GM19372 (cell line): Measurements from ENCODE around the gene CACNA1G.

Experiments used
- ATAC-seq: cut with Tn5 transposase; IDR thresholded peaks from one replicate; pipeline ENCODE4 v1.9.1; 2021; ENCODE audit warnings: mild to moderate bottlenecking, low read depth, moderate library complexity; ENCODE audit not compliant: unreplicated experiment

Gene CACNA1G

GRCh38 chr17:50664788-50665458 lies 104.4 kb downstream of the CACNA1G start:
- ATAC-seq: no peak

GRCh38 chr17:50665838-50666237 lies 105.3 kb downstream of the CACNA1G start:
- ATAC-seq: no peak

GRCh38 chr17:50666316-50666715 lies 105.8 kb downstream of the CACNA1G start:
- no peak for ATAC-seq

- ATAC-seq: no peak
Measured at GRCh38 chr17:50667259-50668024, 106.9 kb downstream of the CACNA1G start.

GRCh38 chr17:50668025-50668837 lies 107.7 kb downstream of the CACNA1G start:
- ATAC-seq: no peak

- ATAC-seq: no peak
Measured at GRCh38 chr17:50668838-50669581, 108.5 kb downstream of the CACNA1G start.

- ATAC-seq: no peak
Measured at GRCh38 chr17:50672071-50672470, 111.6 kb downstream of the CACNA1G start.

- no peak for ATAC-seq
Measured at GRCh38 chr17:50672831-50673551, 112.5 kb downstream of the CACNA1G start.

- ATAC-seq: no peak
Measured at GRCh38 chr17:50675190-50675589, 114.7 kb downstream of the CACNA1G start.

- no peak for ATAC-seq
Measured at GRCh38 chr17:50675627-50676026, 115.1 kb downstream of the CACNA1G start.

- ATAC-seq: no peak
Measured at GRCh38 chr17:50676065-50676975, 115.8 kb downstream of the CACNA1G start.
